HepG2 (cell line): ENCODE results near the gene HSPA1B. TPM values are rescaled to one million over a fixed set of nuclear protein-coding genes. Genes with fewer than 3 reads are reported as not detected.

Experiments
- CC2D1A ChIP-seq: sonication (generic); formaldehyde crosslinking; IDR thresholded peaks from 2 replicates; pipeline ENCODE4 v1.8.1; 2023; ENCODE audit warnings: mild to moderate bottlenecking, missing genetic modification reagents
- ISL2 ChIP-seq: sonication (generic); formaldehyde crosslinking; IDR thresholded peaks from 2 replicates; pipeline ENCODE4 v1.5.0; 2020; ENCODE audit warnings: missing genetic modification reagents
- MAF1 ChIP-seq: sonication (generic); formaldehyde crosslinking; IDR thresholded peaks from 2 replicates; pipeline ENCODE4 v1.5.0; 2020; ENCODE audit warnings: missing genetic modification reagents, borderline replicate concordance
- MZF1 ChIP-seq: sonication (generic); formaldehyde crosslinking; IDR thresholded peaks from 2 replicates; pipeline ENCODE4 v1.8.1; 2023; ENCODE audit warnings: mild to moderate bottlenecking, missing genetic modification reagents, borderline replicate concordance
- NAIF1 ChIP-seq: sonication (generic); formaldehyde crosslinking; IDR thresholded peaks from 2 replicates; pipeline ENCODE4 v1.5.0; 2020; ENCODE audit warnings: mild to moderate bottlenecking, missing genetic modification reagents, borderline replicate concordance
- PTBP1 ChIP-seq: fragments of 200-400 bp; formaldehyde crosslinking; IDR thresholded peaks from 2 replicates; pipeline ENCODE4 v1.6.1; 2018; ENCODE audit warnings: low read length, low read depth; ENCODE audit not compliant: poor library complexity, severe bottlenecking
- REL ChIP-seq: sonication (generic); formaldehyde crosslinking; conservative IDR thresholded peaks from 2 replicates; pipeline ENCODE4 v1.8.0; 2022; ENCODE audit warnings: mild to moderate bottlenecking, missing genetic modification reagents, moderate library complexity
- RXRA ChIP-seq: sonication (generic); formaldehyde crosslinking; IDR thresholded peaks from 2 replicates; pipeline ENCODE4 v1.5.1; 2020; ENCODE audit warnings: missing genetic modification reagents
- SNAI1 ChIP-seq: sonication (generic); formaldehyde crosslinking; IDR thresholded peaks from 2 replicates; pipeline ENCODE4 v1.5.0; 2020; ENCODE audit warnings: mild to moderate bottlenecking, missing genetic modification reagents, borderline replicate concordance
- TBP ChIP-seq: sonication (generic); formaldehyde crosslinking; IDR thresholded peaks from 2 replicates; pipeline ENCODE4 v1.5.0; 2020; ENCODE audit warnings: missing genetic modification reagents
- THYN1 ChIP-seq: sonication (generic); formaldehyde crosslinking; IDR thresholded peaks from 2 replicates; pipeline ENCODE4 v1.8.1; 2023; ENCODE audit warnings: low read depth, mild to moderate bottlenecking, moderate library complexity, missing genetic modification reagents, borderline replicate concordance
- ZBTB2 ChIP-seq: sonication (generic); formaldehyde crosslinking; IDR thresholded peaks from 2 replicates; pipeline ENCODE4 v1.8.0; 2022; ENCODE audit warnings: low read depth, missing genetic modification reagents
- ZBTB21 ChIP-seq: sonication (generic); formaldehyde crosslinking; IDR thresholded peaks from 2 replicates; pipeline ENCODE4 v1.4.0; 2020; ENCODE audit warnings: missing genetic modification reagents
- ZNF235 ChIP-seq: sonication (generic); formaldehyde crosslinking; IDR thresholded peaks from 2 replicates; pipeline ENCODE4 v1.8.1; 2023; ENCODE audit warnings: mild to moderate bottlenecking, missing genetic modification reagents, borderline replicate concordance
- ZNF563 ChIP-seq: sonication (generic); formaldehyde crosslinking; IDR thresholded peaks from 2 replicates; pipeline ENCODE4 v1.8.0; 2022; ENCODE audit warnings: mild to moderate bottlenecking, moderate library complexity, missing genetic modification reagents
- ZNF766 ChIP-seq: sonication (generic); formaldehyde crosslinking; IDR thresholded peaks from 2 replicates; pipeline ENCODE4 v1.5.0; 2020; ENCODE audit warnings: missing genetic modification reagents, borderline replicate concordance
- polyA plus RNA-seq, 8 experiments: library from polyadenylated mRNA; depleted of rRNA in 3 of 8; stranded (reverse) in 7 of 8; unstranded in 1 of 8; fragments of >200 nt; fragmentation: Illumina TruSeq in 4 of 8; extraction: Trizol in 4 of 8; gene quantifications; 2 replicates each; pipeline versions ENCODE4 v1.2.1 to v1.2.3, GENCODE V29; 2011 to 2016; ENCODE audit warnings: low read depth in 4 of 8, missing spikeins in 1 of 8, mixed read lengths in 1 of 8; ENCODE audit not compliant: insufficient read depth in 1 of 8
- total RNA-seq, 5 experiments: library from RNA; depleted of rRNA; stranded (reverse); fragments of >200 nt; fragmentation: Illumina TruSeq; extraction: Trizol; gene quantifications; 2 replicates each; pipeline ENCODE4 v1.2.3, GENCODE V29; 2016; ENCODE audit warnings: low read depth in 1 of 5
- TF ChIP-seq, protein P1 (sequence below): conservative IDR thresholded peaks from 2 replicates; pipeline ENCODE4 v1.6.1; 2018; ENCODE audit warnings: missing genetic modification reagents
- TF ChIP-seq, protein P2 (sequence below): sonication (generic); formaldehyde crosslinking; IDR thresholded peaks from 2 replicates; pipeline ENCODE4 v1.5.0; 2020; ENCODE audit warnings: missing genetic modification reagents
- TF ChIP-seq, protein P3 (sequence below): sonication (generic); formaldehyde crosslinking; IDR thresholded peaks from 2 replicates; pipeline ENCODE4 v1.4.0; 2020; ENCODE audit warnings: missing genetic modification reagents
- TF ChIP-seq, protein P4 (sequence below): sonication (generic); formaldehyde crosslinking; IDR thresholded peaks from 2 replicates; pipeline ENCODE4 v1.8.0; 2022; ENCODE audit warnings: mild to moderate bottlenecking, missing genetic modification reagents
- TF ChIP-seq, protein P5 (sequence below): IDR thresholded peaks from 2 replicates; pipeline ENCODE4 v1.6.1; 2016; ENCODE audit warnings: low read depth, borderline replicate concordance

The HSPA1B gene
- total and polyA plus RNA-seq, 2 of the 13 experiments (the other 11 are each of a cell fraction or from before 2014, with no cell fraction given) = 26.0 to 186 TPM

DNA sequence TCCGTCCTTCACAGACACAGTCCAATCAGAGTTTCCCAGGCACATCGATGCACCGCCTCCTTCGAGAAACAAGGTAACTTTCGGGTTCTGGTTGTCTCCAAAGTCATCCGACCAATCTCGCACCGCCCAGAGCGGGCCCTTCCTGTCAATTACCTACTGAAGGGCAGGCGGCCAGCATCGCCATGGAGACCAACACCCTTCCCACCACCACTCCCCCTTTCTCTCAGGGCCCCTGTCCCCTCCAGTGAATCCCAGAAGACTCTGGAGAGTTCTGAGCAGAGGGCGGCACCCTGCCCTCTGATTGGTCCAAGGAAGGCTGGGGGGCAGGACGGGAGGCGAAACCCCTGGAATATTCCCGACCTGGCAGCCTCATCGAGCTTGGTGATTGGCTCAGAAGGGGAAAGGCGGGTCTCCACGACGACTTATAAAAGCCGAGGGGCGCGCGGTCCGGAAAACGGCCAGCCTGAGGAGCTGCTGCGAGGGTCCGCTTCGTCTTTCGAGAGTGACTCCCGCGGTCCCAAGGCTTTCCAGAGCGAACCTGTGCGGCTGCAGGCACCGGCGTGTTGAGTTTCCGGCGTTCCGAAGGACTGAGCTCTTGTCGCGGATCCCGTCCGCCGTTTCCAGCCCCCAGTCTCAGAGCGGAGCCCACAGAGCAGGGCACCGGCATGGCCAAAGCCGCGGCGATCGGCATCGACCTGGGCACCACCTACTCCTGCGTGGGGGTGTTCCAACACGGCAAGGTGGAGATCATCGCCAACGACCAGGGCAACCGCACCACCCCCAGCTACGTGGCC, at the start of gene HSPA1B (continued):
- 0 out of 2 replicates have a peak, but pooled peaks have one; percentile 79 for TF ChIP-seq MZF1 (CRISPR knock-in tag)
- TF ChIP-seq ZNF563 (CRISPR knock-in tag) = peak; percentile 48; the same call in 1 of the 2 replicates
- TF ChIP-seq, protein P1, sequence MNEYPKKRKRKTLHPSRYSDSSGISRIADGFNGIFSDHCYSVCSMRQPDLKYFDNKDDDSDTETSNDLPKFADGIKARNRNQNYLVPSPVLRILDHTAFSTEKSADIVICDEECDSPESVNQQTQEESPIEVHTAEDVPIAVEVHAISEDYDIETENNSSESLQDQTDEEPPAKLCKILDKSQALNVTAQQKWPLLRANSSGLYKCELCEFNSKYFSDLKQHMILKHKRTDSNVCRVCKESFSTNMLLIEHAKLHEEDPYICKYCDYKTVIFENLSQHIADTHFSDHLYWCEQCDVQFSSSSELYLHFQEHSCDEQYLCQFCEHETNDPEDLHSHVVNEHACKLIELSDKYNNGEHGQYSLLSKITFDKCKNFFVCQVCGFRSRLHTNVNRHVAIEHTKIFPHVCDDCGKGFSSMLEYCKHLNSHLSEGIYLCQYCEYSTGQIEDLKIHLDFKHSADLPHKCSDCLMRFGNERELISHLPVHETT (CRISPR knock-in tag) = 0 out of 2 replicates have a peak, but pooled peaks have one; percentile 51
- 0 out of 2 replicates have a peak, but pooled peaks have one; percentile 58 for TF ChIP-seq SNAI1 (CRISPR knock-in tag)
- TF ChIP-seq TBP (CRISPR knock-in tag) = no peak
- peak; percentile 13; the same call in 1 of the 2 replicates for TF ChIP-seq ISL2 (CRISPR knock-in tag)
- TF ChIP-seq, protein P2, sequence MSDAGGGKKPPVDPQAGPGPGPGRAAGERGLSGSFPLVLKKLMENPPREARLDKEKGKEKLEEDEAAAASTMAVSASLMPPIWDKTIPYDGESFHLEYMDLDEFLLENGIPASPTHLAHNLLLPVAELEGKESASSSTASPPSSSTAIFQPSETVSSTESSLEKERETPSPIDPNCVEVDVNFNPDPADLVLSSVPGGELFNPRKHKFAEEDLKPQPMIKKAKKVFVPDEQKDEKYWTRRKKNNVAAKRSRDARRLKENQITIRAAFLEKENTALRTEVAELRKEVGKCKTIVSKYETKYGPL (CRISPR knock-in tag) = 0 out of 2 replicates have a peak, but pooled peaks have one; percentile 55
- TF ChIP-seq, protein P3, sequence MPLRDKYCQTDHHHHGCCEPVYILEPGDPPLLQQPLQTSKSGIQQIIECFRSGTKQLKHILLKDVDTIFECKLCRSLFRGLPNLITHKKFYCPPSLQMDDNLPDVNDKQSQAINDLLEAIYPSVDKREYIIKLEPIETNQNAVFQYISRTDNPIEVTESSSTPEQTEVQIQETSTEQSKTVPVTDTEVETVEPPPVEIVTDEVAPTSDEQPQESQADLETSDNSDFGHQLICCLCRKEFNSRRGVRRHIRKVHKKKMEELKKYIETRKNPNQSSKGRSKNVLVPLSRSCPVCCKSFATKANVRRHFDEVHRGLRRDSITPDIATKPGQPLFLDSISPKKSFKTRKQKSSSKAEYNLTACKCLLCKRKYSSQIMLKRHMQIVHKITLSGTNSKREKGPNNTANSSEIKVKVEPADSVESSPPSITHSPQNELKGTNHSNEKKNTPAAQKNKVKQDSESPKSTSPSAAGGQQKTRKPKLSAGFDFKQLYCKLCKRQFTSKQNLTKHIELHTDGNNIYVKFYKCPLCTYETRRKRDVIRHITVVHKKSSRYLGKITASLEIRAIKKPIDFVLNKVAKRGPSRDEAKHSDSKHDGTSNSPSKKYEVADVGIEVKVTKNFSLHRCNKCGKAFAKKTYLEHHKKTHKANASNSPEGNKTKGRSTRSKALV (CRISPR knock-in tag) = no peak
- peak; percentile 70; the same call in 1 of the 2 replicates for TF ChIP-seq MAF1 (CRISPR knock-in tag)
- no peak for TF ChIP-seq ZBTB2 (CRISPR knock-in tag)
- peak; percentile 44; the same call in 1 of the 2 replicates for TF ChIP-seq RXRA (CRISPR knock-in tag)
- TF ChIP-seq NAIF1 (CRISPR knock-in tag) = peak; percentile 63; the same call in 1 of the 2 replicates
- no peak for TF ChIP-seq CC2D1A (CRISPR knock-in tag)
- no peak for TF ChIP-seq ZNF235 (CRISPR knock-in tag)
- no peak for TF ChIP-seq ZBTB21 (CRISPR knock-in tag)
- TF ChIP-seq REL (CRISPR knock-in tag) = no peak
- TF ChIP-seq THYN1 (CRISPR knock-in tag) = no peak
- TF ChIP-seq PTBP1 = no peak
- TF ChIP-seq, protein P4, sequence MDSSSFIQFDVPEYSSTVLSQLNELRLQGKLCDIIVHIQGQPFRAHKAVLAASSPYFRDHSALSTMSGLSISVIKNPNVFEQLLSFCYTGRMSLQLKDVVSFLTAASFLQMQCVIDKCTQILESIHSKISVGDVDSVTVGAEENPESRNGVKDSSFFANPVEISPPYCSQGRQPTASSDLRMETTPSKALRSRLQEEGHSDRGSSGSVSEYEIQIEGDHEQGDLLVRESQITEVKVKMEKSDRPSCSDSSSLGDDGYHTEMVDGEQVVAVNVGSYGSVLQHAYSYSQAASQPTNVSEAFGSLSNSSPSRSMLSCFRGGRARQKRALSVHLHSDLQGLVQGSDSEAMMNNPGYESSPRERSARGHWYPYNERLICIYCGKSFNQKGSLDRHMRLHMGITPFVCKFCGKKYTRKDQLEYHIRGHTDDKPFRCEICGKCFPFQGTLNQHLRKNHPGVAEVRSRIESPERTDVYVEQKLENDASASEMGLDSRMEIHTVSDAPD (CRISPR knock-in tag) = peak; percentile 64; the same call in 1 of the 2 replicates
- 0 out of 2 replicates have a peak, but pooled peaks have one; percentile 37 for TF ChIP-seq ZNF766 (CRISPR knock-in tag)
- TF ChIP-seq, protein P5, sequence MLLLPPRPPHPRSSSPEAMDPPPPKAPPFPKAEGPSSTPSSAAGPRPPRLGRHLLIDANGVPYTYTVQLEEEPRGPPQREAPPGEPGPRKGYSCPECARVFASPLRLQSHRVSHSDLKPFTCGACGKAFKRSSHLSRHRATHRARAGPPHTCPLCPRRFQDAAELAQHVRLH (CRISPR knock-in tag) = peak; percentile 78
